ENCODE measurements around the gene PIK3C2G. TPM values are rescaled to one million over a fixed set of nuclear protein-coding genes. Genes with fewer than 3 reads are reported as not detected.

PIK3C2G gene
- total RNA-seq, 2 donors from 2014 or later: 0.57 to 0.69 TPM

DNA sequence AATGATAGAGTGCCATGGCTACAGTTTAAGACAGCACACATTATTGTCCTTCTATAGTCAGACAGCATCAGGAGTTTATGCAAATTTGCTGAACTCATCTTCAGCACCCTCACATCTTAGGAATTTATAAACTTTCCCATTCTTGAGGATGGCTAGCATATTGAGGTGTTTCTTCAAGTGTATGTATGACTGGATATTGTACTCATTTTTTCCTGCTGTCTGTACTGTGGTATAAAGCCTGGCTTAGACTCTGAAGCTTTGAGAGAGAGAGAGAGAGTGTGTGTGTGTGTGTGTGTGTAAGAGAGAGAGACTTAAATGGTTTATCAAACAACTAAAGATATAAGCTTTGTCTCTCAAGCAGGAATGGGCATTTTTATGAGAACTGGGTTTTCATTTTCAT, 161.6 kb downstream of the PIK3C2G start:
- DNase-seq: no peak
- Histone ChIP-seq H3K36me3 (no peaks in the 10 kb centered on the region), H3K4me3 (no peak overlapping the region), H3K4me1 (no peaks in the 10 kb centered on the region), H3K9ac (ENCODE audit: low read depth in 2 of 2, low read length in 2 of 2) (no peak overlapping the region), H3K27me3 (no peaks in the 10 kb centered on the region), H3K9me3 (no peaks in the 10 kb centered on the region), H3K27ac (no peak overlapping the region)
- intact Hi-C loops (cut with DNase I): loop anchor here (5.0 kb wide), 1 partner anchor 166 kb away; no protein-coding TSS in a partner anchor
- TF ChIP-seq, protein P1, sequence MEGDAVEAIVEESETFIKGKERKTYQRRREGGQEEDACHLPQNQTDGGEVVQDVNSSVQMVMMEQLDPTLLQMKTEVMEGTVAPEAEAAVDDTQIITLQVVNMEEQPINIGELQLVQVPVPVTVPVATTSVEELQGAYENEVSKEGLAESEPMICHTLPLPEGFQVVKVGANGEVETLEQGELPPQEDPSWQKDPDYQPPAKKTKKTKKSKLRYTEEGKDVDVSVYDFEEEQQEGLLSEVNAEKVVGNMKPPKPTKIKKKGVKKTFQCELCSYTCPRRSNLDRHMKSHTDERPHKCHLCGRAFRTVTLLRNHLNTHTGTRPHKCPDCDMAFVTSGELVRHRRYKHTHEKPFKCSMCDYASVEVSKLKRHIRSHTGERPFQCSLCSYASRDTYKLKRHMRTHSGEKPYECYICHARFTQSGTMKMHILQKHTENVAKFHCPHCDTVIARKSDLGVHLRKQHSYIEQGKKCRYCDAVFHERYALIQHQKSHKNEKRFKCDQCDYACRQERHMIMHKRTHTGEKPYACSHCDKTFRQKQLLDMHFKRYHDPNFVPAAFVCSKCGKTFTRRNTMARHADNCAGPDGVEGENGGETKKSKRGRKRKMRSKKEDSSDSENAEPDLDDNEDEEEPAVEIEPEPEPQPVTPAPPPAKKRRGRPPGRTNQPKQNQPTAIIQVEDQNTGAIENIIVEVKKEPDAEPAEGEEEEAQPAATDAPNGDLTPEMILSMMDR (IDR thresholded peaks at IDR 0.05): no peak

DNA sequence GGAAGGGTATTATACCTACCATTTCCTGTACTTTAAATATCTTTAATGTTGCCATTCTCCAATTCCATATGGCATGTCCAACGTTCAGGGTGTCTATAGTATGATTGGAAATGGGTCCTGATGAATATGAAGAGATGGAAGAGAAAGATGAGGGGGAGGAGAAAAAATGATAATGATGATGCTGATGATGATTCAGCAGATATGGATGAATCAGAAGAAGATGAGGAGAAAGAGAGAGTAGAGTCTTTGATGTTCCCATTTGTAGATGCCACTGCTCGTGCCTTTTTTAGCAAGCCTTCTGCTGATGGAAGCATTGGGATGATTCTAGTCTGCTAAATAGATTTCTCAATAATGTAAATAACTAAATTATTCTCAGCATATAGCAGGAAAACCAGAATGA, 163.5 kb downstream of the PIK3C2G start:
- no peaks in the 10 kb centered on the region for H3K27me3 ChIP-seq
- DNase-seq: no peak
- no peak overlapping the region for H3K27ac ChIP-seq
- H3K4me3 ChIP-seq: no peak overlapping the region
- TF ChIP-seq, protein P1 (IDR thresholded peaks at IDR 0.05): no peak
- H3K4me1 ChIP-seq: no peaks in the 10 kb centered on the region
- no peaks in the 10 kb centered on the region for H3K9me3 ChIP-seq
- intact Hi-C loops (cut with DNase I): loop anchor here (5.0 kb wide), 1 partner anchor 168 kb away; no protein-coding TSS in a partner anchor
- H3K36me3 ChIP-seq: no peaks in the 10 kb centered on the region
- no peak overlapping the region for H3K9ac ChIP-seq (ENCODE audit: low read depth in 2 of 2, low read length in 2 of 2)

DNA sequence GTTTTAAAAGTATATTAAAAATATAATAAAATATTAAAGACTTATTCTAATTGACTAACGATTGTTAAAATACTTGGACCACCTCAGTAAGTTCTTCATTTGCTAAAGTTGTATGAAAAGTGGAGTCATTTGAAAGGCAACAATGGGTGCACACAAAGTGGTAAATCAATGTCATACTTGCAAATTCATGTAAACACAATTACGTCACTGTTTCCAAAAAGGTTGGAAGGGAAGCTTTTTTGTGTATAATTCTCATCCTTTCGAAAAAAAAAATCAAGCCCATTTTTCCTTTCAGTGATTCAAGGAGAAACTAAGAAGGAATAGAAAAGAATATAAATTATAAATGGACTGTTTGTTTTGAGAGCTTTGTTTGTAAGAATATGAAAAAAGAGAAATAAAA, 166.2 kb downstream of the PIK3C2G start:
- Histone ChIP-seq H3K4me1 (no peaks in the 10 kb centered on the region), H3K9me3 (no peaks in the 10 kb centered on the region), H3K27ac (no peak overlapping the region), H3K27me3 (no peaks in the 10 kb centered on the region), H3K36me3 (no peaks in the 10 kb centered on the region), H3K9ac (ENCODE audit: low read depth in 2 of 2, low read length in 2 of 2) (no peak overlapping the region), H3K4me3 (no peak overlapping the region)
- no peak for DNase-seq
- TF ChIP-seq, protein P1 (IDR thresholded peaks at IDR 0.05): no peak
- intact Hi-C loops (cut with DNase I): no loop called here

DNA sequence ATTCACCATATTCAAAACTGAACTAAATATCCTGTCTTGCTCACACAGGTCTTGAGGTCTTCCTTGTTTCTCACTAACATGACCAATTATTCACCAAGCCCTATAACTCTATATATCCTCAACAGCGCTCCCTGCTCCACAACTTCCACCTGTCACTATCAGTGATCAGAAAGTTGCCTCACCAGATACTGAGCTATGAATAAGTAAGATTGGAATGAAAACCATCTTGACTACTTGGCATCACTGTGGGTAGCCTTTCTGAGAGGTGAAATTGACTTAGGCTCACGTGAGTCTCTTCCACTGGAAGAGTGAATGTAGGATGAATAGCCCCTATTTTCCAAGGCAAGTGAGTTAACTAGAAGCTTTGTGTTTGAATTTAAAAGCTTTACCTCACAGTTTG, 167.1 kb downstream of the PIK3C2G start:
- no peaks in the 10 kb centered on the region for H3K4me1 ChIP-seq
- no peak for DNase-seq
- H3K27me3 ChIP-seq: no peaks in the 10 kb centered on the region
- intact Hi-C loops (cut with DNase I): no loop called here
- H3K36me3 ChIP-seq: no peaks in the 10 kb centered on the region
- no peak overlapping the region for H3K9ac ChIP-seq (ENCODE audit: low read depth in 2 of 2, low read length in 2 of 2)
- no peak overlapping the region for H3K4me3 ChIP-seq
- TF ChIP-seq, protein P1 (IDR thresholded peaks at IDR 0.05): no peak
- no peaks in the 10 kb centered on the region for H3K9me3 ChIP-seq
- no peak overlapping the region for H3K27ac ChIP-seq

DNA sequence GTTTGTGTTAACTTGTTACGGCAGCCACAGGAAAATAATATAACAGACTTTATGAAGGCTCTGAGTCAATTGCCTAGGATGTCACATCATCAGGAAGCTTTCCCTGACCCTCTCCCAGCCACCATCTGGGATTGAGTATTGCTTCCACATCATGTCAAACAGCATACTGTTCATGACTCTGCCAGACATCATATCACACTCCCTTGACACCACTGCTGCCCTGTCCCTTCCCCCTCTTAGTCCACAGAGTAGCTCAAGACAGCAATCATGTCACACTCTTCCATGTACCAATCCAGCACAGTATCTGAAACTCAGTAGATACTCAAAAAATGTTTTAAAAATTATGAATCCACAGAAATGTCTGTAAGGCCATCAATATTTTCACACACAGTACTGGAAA, 168.0 kb downstream of the PIK3C2G start:
- no peaks in the 10 kb centered on the region for H3K9me3 ChIP-seq
- TF ChIP-seq, protein P1 (IDR thresholded peaks at IDR 0.05): no peak
- no peak overlapping the region for H3K4me3 ChIP-seq
- H3K4me1 ChIP-seq: no peaks in the 10 kb centered on the region
- DNase-seq: no peak
- H3K27me3 ChIP-seq: no peaks in the 10 kb centered on the region
- no peaks in the 10 kb centered on the region for H3K36me3 ChIP-seq
- no peak overlapping the region for H3K9ac ChIP-seq (ENCODE audit: low read depth in 2 of 2, low read length in 2 of 2)
- intact Hi-C loops (cut with DNase I): no loop called here
- no peak overlapping the region for H3K27ac ChIP-seq
